Ascending aorta (tissue), 2 donors: ENCODE data around the gene PLXNA4. TPM values are rescaled to one million over a fixed set of nuclear protein-coding genes. Genes with fewer than 3 reads are reported as not detected.
"Not testable (repeated sequence)": the region's sequence is repeated elsewhere in the genome, so short reads cannot be mapped to it uniquely, and the experiment has no call there.

Experiments
- DNase-seq, 2 donors: peaks; one replicate each; pipeline ENCODE4 v3.0.0-alpha.2; 2019; ENCODE audit warnings: low spot score in 2 of 2
- H3K27ac ChIP-seq, 2 donors: fragments of 200-600 bp; sonication (generic); one replicate each; pipeline ENCODE4 v1.5.1; 2016 to 2017; ENCODE audit warnings: mild to moderate bottlenecking in 1 of 2
- H3K27me3 ChIP-seq: fragments of 200-600 bp; sonication (generic); one replicate; pipeline ENCODE4 v1.5.1; 2017
- H3K36me3 ChIP-seq, 2 donors: fragments of 200-600 bp; sonication (generic); one replicate each; pipeline ENCODE4 v1.5.1; 2016
- H3K4me1 ChIP-seq, 2 donors: fragments of 200-600 bp; sonication (generic); one replicate each; pipeline ENCODE4 v1.5.1; 2016 to 2017; ENCODE audit warnings: mild to moderate bottlenecking in 1 of 2
- H3K4me3 ChIP-seq, 2 donors: fragments of 200-600 bp; sonication (generic); one replicate each; pipeline ENCODE4 v1.5.1; 2016 to 2017; ENCODE audit warnings: mild to moderate bottlenecking in 1 of 2
- H3K9me3 ChIP-seq, 2 donors: fragments of 200-600 bp; sonication (generic); one replicate each; pipeline ENCODE4 v1.5.1; 2016
- CTCF ChIP-seq, 3 experiments: fragments of 200-600 bp in 2 of 3; fragments of 450-650 bp in 1 of 3; sonication (generic) in 2 of 3; IDR thresholded peaks; one replicate each; pipeline ENCODE4 v1.5.1; 2016 to 2019; ENCODE audit warnings: antibody characterized with exemption in 3 of 3, mild to moderate bottlenecking in 1 of 3, moderate library complexity in 1 of 3
- intact Hi-C: fragments of 100-400 bp; cut with DNase I; formaldehyde crosslinking; loops from one replicate; pipeline ENCODE4 v1.15.1; 2023
- total RNA-seq: library from RNA; depleted of rRNA; stranded (reverse); fragments of >200 nt; gene quantifications from one replicate; pipeline ENCODE4 v1.1.0, GENCODE V29; 2016

The PLXNA4 gene
- total RNA-seq, 1 donor from 2014 or later, result 27.1 TPM

GRCh38 chr7:132177708-132178401, 398.4 kb downstream of the PLXNA4 start:
- Histone ChIP-seq H3K27me3 (no peaks in the 10 kb centered on the region), H3K27ac (no peak overlapping the region), H3K4me1 (no peaks in the 10 kb centered on the region), H3K36me3 (peaks cover 21 to 24% of the 10 kb centered on the region in 2 donors), H3K9me3 (no peaks in the 10 kb centered on the region), H3K4me3 (no peak overlapping the region)
- no peak for TF ChIP-seq CTCF (IDR thresholded peaks at IDR 0.05)
- no peak for DNase-seq
- intact Hi-C loops, result no loop called here

GRCh38 chr7:132176719-132177118, 399.6 kb downstream of the PLXNA4 start:
- H3K27ac ChIP-seq, result no peak overlapping the region
- no peak overlapping the region for H3K4me3 ChIP-seq
- no peak for DNase-seq
- peaks cover 18 to 19% of the 10 kb centered on the region in 2 donors for H3K36me3 ChIP-seq
- no peak for TF ChIP-seq CTCF (IDR thresholded peaks at IDR 0.05)
- no peaks in the 10 kb centered on the region for H3K4me1 ChIP-seq
- intact Hi-C loops, result no loop called here
- H3K9me3 ChIP-seq, result no peaks in the 10 kb centered on the region
- no peaks in the 10 kb centered on the region for H3K27me3 ChIP-seq

- Histone ChIP-seq H3K36me3 (peaks cover 7 to 18% of the 10 kb centered on the region in 2 donors), H3K27me3 (no peaks in the 10 kb centered on the region), H3K9me3 (no peaks in the 10 kb centered on the region), H3K27ac (no peak overlapping the region), H3K4me3 (no peak overlapping the region), H3K4me1 (no peaks in the 10 kb centered on the region)
- TF ChIP-seq CTCF (IDR thresholded peaks at IDR 0.05), result no peak
- DNase-seq, result no peak
- intact Hi-C loops, result no loop called here
Observed at GRCh38 chr7:132171130-132171576, 405.1 kb downstream of the PLXNA4 start.

GRCh38 chr7:132169730-132170129, 406.5 kb downstream of the PLXNA4 start:
- H3K9me3 ChIP-seq, result no peaks in the 10 kb centered on the region
- no peak for TF ChIP-seq CTCF (IDR thresholded peaks at IDR 0.05)
- intact Hi-C loops, result no loop called here
- no peak for DNase-seq
- no peak overlapping the region for H3K27ac ChIP-seq
- H3K36me3 ChIP-seq, result peaks cover 6 to 18% of the 10 kb centered on the region in 2 donors
- no peaks in the 10 kb centered on the region for H3K27me3 ChIP-seq
- no peak overlapping the region for H3K4me3 ChIP-seq
- no peaks in the 10 kb centered on the region for H3K4me1 ChIP-seq

GRCh38 chr7:132168239-132168638, 408.0 kb downstream of the PLXNA4 start:
- Histone ChIP-seq H3K4me3 (no peak overlapping the region), H3K27ac (no peak overlapping the region), H3K27me3 (no peaks in the 10 kb centered on the region), H3K9me3 (no peaks in the 10 kb centered on the region), H3K36me3 (peaks cover 0 to 9% of the 10 kb centered on the region in 2 donors), H3K4me1 (no peaks in the 10 kb centered on the region)
- DNase-seq, result no peak
- intact Hi-C loops, result no loop called here
- no peak for TF ChIP-seq CTCF (IDR thresholded peaks at IDR 0.05)

- H3K9me3 ChIP-seq, H3K27ac ChIP-seq, H3K36me3 ChIP-seq, H3K4me3 ChIP-seq, H3K27me3 ChIP-seq, DNase-seq, intact Hi-C loops, H3K4me1 ChIP-seq: not testable (repeated sequence)
Observed at GRCh38 chr7:132165695-132166094, 410.6 kb downstream of the PLXNA4 start.
